HG03354 (cell line): Measurements from ENCODE around the gene PCDHA13.
"Not testable (repeated sequence)": the region's sequence is repeated elsewhere in the genome, so short reads cannot be mapped to it uniquely, and the experiment has no call there.

Experiments used
- ATAC-seq: cut with Tn5 transposase; IDR thresholded peaks from one replicate; pipeline ENCODE4 v1.9.1; 2021; ENCODE audit warnings: mild to moderate bottlenecking; ENCODE audit not compliant: unreplicated experiment, poor library complexity, severe bottlenecking

The PCDHA13 gene

DNA sequence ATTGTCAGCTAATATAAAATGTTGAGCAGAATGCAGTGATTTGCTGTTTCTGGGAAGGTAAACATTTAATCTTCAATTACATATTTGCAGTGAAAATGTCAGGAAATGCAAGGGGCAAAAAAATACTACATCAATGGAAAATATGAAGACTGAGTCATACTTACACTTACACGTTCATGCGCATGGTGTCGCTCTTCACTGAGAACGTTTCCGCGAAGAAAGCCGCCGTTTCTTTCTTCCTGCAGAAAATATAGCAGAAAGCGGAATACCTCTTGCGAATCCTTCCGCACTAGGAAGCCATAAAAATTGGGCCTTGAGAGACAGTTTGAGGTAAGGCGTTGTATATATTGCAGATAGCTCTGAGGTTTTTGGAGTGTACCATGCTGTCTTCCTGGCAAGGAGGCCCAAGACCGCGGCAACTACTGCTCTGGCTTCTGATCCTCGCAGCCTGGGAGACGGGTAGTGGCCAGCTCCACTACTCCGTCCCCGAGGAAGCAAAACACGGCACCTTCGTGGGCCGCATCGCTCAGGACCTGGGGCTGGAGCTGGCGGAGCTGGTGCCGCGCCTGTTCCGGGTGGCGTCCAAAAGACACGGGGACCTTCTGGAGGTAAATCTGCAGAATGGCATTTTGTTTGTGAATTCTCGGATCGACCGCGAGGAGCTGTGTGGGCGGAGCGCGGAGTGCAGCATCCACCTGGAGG, at the start of gene PCDHA13:
Gene PCDHA13 (plus strand): TSS at position 236 of the 702 bp plus-strand sequence. CDS start 145 bp downstream, at position 381.
- no peak for ATAC-seq

GRCh38 chr5:140833993-140834392, 47.9 kb upstream of the PCDHA13 start, which contains the start of gene PCDHA7:
Gene PCDHA7 (plus strand): TSS chr5:140834269. CDS start chr5:140834384, 115 bp downstream.
- no peak for ATAC-seq

DNA sequence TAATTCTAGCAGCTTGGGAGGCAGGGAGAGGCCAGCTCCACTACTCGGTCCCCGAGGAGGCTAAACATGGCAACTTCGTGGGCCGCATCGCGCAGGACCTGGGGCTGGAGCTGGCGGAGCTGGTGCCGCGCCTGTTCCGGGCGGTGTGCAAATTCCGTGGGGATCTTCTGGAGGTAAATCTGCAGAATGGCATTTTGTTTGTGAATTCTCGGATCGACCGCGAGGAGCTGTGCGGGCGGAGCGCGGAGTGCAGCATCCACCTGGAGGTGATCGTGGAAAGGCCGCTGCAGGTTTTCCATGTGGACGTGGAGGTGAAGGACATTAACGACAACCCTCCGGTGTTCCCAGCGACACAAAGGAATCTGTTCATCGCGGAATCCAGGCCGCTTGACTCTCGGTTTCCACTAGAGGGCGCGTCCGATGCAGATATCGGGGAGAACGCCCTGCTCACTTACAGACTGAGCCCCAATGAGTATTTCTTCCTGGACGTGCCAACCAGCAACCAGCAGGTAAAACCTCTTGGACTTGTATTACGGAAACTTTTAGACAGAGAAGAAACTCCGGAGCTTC, 47.4 kb upstream of the PCDHA13 start:
- ATAC-seq: not testable (repeated sequence)

GRCh38 chr5:140835622-140836510, 46.1 kb upstream of the PCDHA13 start:
- no peak for ATAC-seq

DNA sequence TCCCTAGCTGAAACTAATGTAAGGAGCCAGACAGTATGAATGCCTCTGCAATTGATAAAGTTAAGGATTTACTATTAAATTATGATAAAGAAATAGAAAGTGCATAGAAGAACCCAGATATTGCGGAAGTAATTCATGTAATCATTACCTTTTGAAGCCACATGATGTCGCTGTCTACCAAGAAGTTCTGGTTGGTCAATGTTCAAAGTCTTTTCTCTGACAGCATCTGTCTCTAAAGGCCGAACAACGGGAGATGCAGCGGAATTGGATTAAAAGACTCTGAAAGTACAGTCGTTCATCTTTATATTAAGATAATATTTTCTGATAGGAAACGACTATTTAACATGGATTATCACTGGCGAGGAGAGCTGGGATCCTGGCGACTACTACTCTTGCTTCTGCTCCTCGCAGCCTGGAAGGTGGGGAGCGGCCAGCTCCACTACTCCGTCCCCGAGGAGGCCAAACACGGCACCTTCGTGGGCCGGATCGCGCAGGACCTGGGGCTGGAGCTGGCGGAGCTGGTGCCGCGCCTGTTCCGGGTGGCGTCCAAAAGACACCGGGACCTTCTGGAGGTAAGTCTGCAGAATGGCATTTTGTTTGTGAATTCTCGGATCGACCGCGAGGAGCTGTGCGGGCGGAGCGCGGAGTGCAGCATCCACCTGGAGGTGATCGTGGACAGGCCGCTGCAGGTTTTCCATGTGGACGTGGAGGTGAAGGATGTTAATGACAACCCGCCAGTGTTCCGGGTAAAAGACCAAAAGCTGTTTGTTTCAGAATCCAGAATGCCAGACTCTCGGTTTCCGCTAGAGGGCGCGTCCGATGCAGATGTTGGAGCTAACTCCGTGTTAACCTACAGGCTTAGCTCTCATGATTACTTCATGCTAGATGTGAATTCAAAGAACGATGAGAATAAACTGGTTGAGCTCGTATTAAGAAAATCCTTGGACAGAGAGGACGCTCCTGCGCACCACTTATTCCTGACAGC, 40.7 kb upstream of the PCDHA13 start, which contains the start of gene PCDHA8:
Gene PCDHA8 (plus strand): TSS at position 210 of the 985 bp plus-strand sequence. CDS start 135 bp downstream, at position 345.
- ATAC-seq: no peak

DNA sequence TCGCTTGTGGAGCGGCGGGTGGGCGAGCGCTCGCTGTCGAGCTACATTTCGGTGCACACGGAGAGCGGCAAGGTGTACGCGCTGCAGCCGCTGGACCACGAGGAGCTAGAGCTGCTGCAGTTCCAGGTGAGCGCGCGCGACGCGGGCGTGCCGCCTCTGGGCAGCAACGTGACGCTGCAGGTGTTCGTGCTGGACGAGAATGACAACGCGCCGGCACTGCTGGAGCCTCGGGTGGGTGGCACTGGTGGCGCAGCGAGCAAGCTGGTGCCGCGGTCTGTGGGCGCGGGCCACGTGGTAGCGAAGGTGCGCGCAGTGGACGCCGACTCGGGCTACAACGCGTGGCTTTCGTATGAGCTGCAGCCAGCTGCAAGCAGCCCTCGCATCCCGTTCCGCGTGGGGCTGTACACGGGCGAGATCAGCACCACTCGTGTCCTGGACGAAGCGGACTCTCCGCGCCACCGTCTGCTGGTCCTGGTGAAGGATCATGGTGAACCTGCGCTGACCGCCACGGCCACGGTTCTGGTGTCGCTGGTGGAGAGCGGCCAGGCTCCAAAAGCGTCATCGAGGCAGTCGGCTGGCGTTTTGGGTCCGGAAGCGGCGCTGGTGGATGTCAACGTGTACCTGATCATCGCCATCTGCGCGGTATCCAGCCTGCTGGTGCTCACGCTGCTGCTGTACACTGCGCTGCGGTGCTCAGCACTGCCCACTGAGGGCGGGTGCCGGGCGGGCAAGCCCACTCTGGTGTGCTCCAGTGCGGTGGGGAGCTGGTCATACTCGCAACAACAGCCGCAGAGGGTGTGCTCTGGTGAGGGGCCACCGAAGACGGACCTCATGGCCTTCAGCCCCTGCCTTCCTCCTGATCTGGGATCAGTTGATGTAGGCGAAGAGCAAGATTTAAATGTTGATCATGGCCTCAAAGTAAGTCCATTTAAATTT, 38.9 kb upstream of the PCDHA13 start:
- no peak for ATAC-seq

GRCh38 chr5:140848139-140849102, 33.5 kb upstream of the PCDHA13 start, which contains the start of gene PCDHA9:
Gene PCDHA9 (plus strand): TSS chr5:140848382. CDS start chr5:140848496, 114 bp downstream.
- not testable (repeated sequence) for ATAC-seq

DNA sequence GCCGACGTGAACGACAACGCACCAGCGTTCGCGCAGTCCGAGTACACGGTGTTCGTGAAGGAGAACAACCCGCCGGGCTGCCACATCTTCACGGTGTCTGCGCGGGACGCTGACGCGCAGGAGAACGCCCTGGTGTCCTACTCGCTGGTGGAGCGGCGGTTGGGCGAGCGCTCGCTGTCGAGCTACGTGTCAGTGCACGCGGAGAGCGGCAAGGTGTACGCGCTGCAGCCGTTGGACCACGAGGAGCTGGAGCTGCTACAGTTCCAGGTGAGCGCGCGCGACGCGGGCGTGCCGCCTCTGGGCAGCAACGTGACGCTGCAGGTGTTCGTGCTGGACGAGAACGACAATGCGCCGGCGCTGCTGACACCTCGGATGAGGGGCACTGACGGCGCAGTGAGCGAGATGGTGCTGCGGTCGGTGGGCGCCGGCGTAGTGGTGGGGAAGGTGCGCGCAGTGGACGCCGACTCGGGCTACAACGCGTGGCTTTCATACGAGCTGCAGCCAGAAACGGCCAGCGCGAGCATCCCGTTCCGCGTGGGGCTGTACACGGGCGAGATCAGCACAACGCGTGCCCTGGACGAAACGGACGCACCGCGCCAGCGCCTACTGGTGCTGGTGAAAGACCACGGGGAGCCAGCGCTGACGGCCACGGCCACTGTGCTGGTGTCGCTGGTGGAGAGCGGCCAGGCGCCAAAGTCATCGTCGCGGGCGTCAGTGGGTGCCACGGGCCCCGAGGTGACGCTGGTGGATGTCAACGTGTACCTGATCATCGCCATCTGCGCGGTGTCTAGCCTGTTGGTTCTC, 31.9 kb upstream of the PCDHA13 start:
- ATAC-seq: not testable (repeated sequence)

DNA sequence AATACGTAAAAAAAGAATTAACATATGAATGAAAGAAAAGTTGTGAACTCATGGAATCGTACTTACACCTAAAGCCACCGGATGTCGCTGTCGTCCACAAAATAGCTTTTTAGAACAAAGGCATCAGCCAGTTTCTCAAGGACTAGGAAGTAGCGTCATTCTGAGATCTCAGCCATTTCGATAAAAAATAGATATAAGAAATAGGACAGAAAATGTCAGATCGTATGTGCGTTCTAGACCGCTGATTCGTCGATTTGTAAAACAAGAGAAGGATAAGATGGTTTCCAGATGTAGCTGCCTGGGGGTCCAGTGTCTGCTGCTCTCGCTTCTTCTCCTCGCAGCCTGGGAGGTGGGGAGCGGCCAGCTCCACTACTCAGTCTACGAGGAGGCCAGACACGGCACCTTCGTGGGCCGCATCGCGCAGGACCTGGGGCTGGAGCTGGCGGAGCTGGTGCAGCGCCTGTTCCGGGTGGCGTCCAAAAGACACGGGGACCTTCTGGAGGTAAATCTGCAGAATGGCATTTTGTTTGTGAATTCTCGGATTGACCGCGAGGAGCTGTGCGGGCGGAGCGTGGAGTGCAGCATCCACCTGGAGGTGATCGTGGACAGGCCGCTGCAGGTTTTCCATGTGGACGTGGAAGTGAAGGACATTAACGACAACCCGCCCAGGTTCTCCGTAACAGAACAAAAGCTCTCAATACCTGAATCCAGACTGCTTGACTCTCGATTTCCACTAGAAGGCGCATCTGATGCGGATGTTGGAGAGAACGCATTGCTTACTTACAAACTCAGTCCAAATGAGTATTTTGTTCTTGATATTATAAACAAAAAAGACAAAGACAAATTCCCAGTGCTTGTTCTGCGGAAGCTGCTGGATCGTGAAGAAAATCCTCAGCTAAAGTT, 25.9 kb upstream of the PCDHA13 start, which contains the start of gene PCDHA10:
Gene PCDHA10 (plus strand): TSS at position 126 of the 903 bp plus-strand sequence. CDS start 152 bp downstream, at position 278.
- ATAC-seq: no peak

GRCh38 chr5:140857177-140857986, 24.5 kb upstream of the PCDHA13 start:
- no peak for ATAC-seq

- no peak for ATAC-seq
Measured at GRCh38 chr5:140857987-140858240, 24.0 kb upstream of the PCDHA13 start.

DNA sequence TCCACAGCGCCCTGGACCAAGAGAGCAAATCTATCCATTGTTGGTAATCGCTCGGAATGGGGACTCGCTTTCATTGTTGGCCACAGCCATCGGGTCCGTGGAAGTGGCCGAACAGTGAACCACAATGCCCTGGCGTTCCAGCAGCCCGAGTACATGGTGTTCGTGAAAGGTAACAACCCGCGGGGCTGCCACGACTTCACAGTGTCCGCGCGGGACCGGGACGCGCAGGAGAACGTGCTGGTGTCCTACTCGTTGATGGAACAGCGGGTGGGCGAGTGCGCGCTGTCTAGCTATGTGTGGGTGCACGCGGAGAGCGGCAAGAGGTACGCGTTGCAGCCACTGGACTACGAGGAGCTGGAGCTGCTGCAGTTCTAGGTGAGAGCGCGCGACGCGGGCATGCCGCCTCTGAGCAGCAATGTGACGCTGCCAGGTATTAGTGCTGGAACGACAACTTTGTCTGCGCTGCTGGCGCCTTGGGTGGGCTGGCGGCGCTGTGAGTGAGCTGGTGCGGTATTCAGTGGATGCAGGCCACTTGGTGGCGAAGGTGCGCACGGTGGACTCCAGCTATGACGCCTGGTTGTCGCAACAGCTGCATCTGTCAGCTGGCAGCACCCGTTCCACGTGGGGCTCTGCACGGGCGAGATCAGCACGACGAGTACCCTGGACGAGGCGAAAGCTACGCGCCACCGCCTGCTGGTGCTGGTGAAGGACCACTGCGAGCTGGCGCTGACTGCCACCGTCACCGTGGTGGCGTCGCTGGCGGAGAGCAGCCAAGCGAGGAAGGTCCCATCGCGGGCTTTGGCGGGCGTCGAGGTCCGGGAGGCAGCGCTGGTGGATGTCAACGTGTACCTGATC, 19.3 kb upstream of the PCDHA13 start:
- no peak for ATAC-seq

GRCh38 chr5:140868721-140869554, 13.0 kb upstream of the PCDHA13 start, which contains the start of gene PCDHA11:
Gene PCDHA11 (plus strand): TSS chr5:140868957. CDS start chr5:140869104, 147 bp downstream.
- no peak for ATAC-seq
